Activated naive CD4-positive, alpha-beta T cell treated with anti-CD3 and anti-CD28 coated beads, Interleukin-2, amount 50 U/mL, for 24 hours (primary cell): ENCODE results near the gene PIP5K1A.

Source experiments
- H3K27ac Mint-ChIP-seq: one replicate; pipeline ENCODE4 v1.8.0; 2021; ENCODE audit warnings: mild to moderate bottlenecking, mixed read lengths
- H3K27me3 Mint-ChIP-seq: one replicate; pipeline ENCODE4 v1.8.0; 2021; ENCODE audit warnings: mixed read lengths
- H3K36me3 Mint-ChIP-seq: one replicate; pipeline ENCODE4 v1.8.0; 2021; ENCODE audit warnings: mixed read lengths
- H3K4me1 Mint-ChIP-seq: one replicate; pipeline ENCODE4 v1.8.0; 2021; ENCODE audit warnings: mixed read lengths
- H3K4me3 Mint-ChIP-seq: one replicate; pipeline ENCODE4 v1.8.0; 2021; ENCODE audit warnings: mild to moderate bottlenecking, mixed read lengths
- H3K9me3 Mint-ChIP-seq: one replicate; pipeline ENCODE4 v1.8.0; 2021; ENCODE audit warnings: mixed read lengths

The PIP5K1A gene

DNA sequence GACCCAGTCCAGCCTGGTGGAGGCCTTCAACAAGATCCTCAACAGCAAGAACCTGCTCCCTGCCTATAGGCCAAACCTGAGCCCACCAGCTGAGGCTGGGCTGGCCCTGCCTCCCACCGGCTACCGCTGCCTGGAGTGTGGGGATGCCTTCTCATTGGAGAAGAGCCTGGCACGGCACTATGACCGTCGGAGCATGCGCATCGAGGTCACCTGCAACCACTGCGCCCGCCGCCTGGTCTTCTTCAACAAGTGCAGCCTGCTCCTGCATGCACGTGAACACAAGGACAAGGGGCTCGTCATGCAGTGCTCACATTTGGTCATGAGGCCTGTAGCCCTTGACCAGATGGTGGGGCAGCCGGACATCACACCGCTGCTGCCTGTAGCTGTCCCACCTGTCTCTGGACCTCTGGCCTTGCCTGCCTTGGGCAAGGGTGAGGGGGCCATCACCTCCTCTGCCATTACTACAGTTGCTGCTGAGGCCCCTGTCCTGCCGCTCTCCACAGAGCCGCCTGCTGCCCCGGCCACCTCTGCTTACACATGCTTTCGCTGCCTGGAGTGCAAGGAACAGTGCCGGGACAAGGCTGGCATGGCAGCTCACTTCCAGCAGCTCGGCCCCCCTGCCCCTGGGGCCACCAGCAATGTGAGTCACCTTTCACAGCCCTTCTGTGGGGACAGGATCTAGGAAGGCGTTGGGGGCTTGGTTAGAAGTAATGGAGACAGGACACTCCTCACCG is 89.6 kb downstream of the PIP5K1A start:
- no peaks in the 10 kb centered on the region for H3K27me3 Mint-ChIP-seq

DNA sequence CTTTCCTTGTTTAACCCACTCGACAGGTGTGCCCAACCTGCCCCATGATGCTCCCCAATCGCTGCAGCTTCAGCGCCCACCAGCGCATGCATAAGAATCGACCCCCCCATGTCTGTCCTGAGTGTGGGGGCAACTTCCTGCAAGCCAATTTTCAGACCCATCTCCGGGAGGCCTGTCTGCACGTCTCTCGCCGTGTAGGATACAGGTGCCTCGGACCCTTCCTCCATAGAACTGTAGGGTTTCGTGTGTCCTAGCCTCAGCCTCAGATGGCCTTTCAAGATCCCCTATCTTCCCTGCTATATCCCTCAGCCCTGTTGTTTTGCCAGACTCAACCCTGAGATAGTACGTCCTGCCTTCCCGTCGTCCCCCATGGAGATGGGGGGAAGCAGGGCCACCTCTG is 90.2 kb downstream of the PIP5K1A start:
- Mint-ChIP-seq H3K36me3 (peaks cover 4% of the 10 kb centered on the region), H3K27ac (peak overlapping the region; percentile 25), H3K9me3 (no peaks in the 10 kb centered on the region), H3K27me3 (no peaks in the 10 kb centered on the region), H3K4me1 (peaks cover 29% of the 10 kb centered on the region), H3K4me3 (no peak overlapping the region)

More for the DNA sequence above, 89.6 kb downstream of the PIP5K1A start:
- H3K27ac Mint-ChIP-seq: no peak overlapping the region
- H3K9me3 Mint-ChIP-seq: no peaks in the 10 kb centered on the region
- H3K4me3 Mint-ChIP-seq: no peak overlapping the region
- H3K4me1 Mint-ChIP-seq: peaks cover 35% of the 10 kb centered on the region
- peaks cover 4% of the 10 kb centered on the region for H3K36me3 Mint-ChIP-seq

DNA sequence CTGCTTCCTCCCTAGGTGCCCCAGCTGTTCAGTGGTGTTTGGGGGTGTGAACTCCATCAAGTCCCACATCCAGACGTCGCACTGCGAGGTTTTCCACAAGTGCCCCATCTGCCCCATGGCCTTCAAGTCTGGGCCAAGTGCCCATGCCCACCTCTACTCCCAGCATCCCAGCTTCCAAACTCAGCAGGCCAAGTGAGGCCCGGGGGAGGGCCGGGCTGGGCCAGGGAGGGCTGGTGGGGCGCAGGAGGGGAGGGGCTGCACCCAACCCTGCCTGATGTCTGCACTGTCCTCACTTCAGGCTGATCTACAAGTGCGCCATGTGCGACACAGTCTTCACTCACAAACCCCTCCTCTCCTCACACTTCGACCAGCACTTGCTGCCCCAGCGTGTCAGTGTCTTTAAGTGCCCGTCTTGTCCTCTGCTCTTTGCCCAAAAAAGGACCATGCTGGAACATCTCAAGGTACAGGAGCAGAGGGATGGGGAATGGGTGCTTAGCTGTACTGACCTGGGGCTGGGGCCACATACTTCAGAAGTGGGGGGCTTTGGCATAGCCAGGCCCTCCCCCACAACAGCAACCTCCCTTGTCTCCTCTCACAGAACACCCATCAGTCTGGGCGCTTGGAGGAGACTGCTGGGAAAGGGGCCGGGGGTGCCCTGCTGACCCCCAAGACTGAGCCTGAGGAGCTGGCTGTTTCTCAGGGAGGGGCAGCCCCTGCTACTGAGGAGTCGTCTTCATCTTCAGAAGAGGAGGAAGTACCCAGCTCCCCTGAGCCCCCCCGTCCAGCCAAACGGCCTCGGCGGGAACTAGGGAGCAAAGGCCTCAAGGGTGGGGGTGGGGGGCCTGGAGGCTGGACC is 91.0 kb downstream of the PIP5K1A start:
- peaks cover 4% of the 10 kb centered on the region for H3K36me3 Mint-ChIP-seq
- H3K27ac Mint-ChIP-seq: peak overlapping the region; percentile 55
- no peak overlapping the region for H3K4me3 Mint-ChIP-seq
- H3K27me3 Mint-ChIP-seq: no peaks in the 10 kb centered on the region
- H3K9me3 Mint-ChIP-seq: no peaks in the 10 kb centered on the region
- H3K4me1 Mint-ChIP-seq: peaks cover 21% of the 10 kb centered on the region

DNA sequence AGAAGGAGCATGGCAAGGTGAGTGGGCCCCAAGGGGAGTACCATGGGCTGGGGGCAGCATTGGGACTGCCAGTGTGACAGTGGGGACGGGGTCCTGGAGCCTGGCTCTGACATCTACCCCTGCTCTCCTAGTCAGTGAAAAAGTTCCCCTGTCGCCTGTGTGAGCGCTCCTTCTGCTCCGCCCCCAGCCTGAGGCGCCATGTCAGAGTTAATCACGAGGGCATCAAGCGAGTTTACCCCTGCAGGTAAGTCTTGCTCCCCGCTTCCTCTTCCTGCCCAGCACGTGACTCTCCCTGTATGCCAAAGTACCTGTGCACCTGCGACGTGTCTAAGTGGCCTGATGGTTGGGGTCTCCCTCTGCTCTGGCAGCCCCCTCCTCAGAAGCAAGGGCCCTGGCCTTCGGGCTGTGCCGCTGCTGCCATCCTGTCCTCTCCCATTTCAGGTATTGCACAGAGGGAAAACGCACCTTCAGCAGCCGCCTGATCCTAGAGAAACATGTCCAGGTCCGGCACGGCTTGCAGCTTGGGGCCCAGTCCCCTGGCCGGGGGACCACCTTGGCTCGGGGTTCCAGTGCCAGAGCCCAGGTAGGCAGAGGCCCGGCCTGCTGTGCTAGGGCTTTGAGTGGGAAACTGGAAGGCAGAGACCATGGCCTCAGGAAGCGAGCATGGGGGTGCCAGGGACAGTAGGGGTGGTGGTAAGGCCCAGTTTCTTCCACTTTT is 91.8 kb downstream of the PIP5K1A start:
- H3K36me3 Mint-ChIP-seq: peaks cover 4% of the 10 kb centered on the region

DNA sequence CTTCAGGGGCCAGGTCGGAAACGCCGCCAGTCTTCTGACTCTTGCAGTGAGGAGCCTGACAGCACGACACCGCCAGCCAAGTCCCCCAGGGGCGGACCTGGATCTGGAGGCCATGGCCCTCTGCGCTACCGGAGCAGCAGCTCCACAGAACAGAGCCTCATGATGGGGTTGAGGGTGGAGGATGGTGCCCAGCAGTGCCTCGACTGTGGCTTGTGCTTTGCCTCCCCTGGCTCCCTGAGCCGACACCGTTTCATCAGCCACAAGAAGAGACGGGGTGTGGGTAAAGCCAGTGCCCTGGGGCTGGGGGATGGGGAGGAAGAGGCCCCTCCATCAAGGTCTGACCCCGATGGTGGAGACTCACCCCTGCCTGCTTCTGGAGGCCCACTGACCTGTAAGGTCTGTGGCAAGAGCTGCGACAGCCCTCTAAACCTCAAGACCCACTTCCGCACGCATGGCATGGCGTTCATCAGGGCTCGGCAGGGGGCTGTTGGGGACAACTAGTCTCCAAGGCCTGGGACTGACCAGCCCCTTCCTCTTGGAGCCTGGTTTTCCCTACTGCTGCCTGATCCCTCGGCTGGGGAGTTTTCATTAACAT is 92.5 kb downstream of the PIP5K1A start:
- Mint-ChIP-seq H3K27me3 (no peaks in the 10 kb centered on the region), H3K4me3 (no peak overlapping the region), H3K36me3 (peaks cover 4% of the 10 kb centered on the region), H3K4me1 (peaks cover 12% of the 10 kb centered on the region), H3K27ac (no peak overlapping the region), H3K9me3 (no peaks in the 10 kb centered on the region)

More for the DNA sequence above, 91.8 kb downstream of the PIP5K1A start:
- no peaks in the 10 kb centered on the region for H3K27me3 Mint-ChIP-seq
- no peak overlapping the region for H3K27ac Mint-ChIP-seq
- H3K4me3 Mint-ChIP-seq: no peak overlapping the region
- peaks cover 13% of the 10 kb centered on the region for H3K4me1 Mint-ChIP-seq
- no peaks in the 10 kb centered on the region for H3K9me3 Mint-ChIP-seq

DNA sequence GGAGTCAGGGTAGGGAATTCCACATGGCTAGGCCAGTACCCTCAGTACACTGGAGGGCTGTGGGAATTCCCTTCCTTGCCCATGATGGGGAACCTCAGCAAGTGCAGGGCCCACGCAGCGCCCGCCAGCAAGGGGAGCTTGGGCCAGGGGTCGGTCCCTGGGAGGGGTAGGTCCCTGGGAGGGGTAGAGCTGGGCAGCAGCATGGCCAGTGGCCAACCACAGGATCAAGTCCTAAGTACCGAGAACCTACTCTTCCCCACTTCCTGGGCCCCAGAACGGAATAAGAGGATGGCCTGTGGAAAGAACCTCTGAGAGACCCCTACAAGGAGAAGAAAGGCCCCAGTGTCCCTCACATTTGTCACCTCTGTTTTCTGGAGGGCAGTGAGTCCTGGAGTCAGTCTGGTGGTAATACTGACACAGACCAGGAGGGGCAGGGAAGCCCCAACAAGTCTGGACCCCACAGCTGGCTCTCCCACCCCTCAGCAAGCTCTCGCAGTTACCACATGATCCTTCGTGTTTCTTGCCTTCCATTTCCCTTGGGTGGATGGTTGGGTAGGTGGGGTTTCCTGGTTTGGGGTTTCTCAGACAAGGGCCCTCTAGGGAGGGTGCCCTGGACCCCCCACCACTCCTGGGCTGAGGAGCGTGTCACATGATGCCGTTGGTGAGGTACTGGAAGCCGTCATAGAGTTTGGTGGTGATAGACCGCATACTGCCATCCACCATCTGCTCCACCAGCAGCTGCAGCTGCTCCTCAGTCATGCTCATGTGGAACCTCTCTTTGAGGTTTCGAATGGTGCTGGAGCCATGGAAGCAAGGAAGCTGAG is 94.1 kb downstream of the PIP5K1A start:
- no peak overlapping the region for H3K4me3 Mint-ChIP-seq
- no peaks in the 10 kb centered on the region for H3K27me3 Mint-ChIP-seq
- H3K4me1 Mint-ChIP-seq: peaks cover 9% of the 10 kb centered on the region
- H3K36me3 Mint-ChIP-seq: peaks cover 4% of the 10 kb centered on the region
- H3K9me3 Mint-ChIP-seq: no peaks in the 10 kb centered on the region
- H3K27ac Mint-ChIP-seq: peak overlapping the region; percentile 51

DNA sequence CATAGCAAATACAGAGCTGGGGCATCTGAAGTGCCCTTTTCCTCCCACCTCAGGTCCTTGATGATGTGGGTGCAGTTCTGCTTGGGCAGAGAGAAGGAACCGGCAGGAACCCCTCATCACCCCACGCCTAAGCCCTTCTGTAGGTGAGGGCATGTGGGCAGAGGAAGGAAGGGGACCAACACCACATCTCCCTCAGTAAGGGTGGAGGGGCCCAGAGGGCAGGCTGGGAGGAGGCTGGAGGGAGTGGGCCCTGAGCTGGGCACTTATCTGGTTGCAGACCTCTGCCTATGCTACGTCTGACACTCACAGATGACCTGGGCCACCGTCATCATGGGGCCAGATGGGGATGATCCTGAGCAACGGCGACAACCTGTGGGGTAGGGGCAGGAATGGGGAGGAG is 94.7 kb downstream of the PIP5K1A start:
- Mint-ChIP-seq H3K36me3 (peaks cover 4% of the 10 kb centered on the region), H3K4me3 (no peak overlapping the region), H3K27me3 (no peaks in the 10 kb centered on the region), H3K27ac (peak overlapping the region; percentile 8), H3K4me1 (peaks cover 9% of the 10 kb centered on the region), H3K9me3 (no peaks in the 10 kb centered on the region)

DNA sequence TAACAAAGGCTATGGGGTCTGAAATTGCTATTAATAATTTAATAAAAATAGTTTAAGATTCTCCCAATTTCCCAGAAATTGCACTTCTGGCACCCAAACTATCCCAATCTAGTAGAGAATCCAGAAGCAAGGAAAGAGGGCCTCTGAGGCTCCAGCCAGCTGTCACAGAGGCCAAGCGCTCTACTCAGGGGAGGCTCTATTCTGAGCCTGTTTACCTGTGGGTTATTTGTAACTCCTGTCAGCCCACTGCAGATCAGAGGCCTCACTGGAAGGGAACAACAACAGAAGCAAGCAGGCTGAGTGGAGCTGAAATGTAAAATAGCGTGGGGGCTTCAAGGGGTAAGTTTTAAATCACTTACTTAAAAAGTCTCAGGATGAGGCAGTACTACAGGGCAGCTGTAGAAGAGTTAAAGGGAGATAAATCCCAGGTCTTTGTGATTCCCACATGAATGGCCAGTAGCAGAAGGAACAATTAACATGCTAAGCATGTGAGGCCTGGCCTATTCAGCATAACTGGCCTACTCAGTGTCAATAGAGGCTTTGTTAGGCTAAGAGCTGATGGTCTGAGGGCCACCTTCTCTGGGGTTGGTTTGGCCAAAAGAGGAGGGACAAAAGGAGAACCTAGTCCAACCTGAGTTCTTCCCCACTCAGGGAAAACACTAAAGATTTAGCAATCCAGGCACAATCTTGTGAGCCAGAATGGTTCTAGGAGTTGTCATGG is 96.5 kb downstream of the PIP5K1A start:
- peaks cover 9% of the 10 kb centered on the region for H3K36me3 Mint-ChIP-seq
- H3K27ac Mint-ChIP-seq: no peak overlapping the region
- H3K4me3 Mint-ChIP-seq: no peak overlapping the region
- H3K27me3 Mint-ChIP-seq: no peaks in the 10 kb centered on the region
- H3K9me3 Mint-ChIP-seq: no peaks in the 10 kb centered on the region
- H3K4me1 Mint-ChIP-seq: no peaks in the 10 kb centered on the region
